GM23338 (cell line): ENCODE data around the gene XDH. TPM values are rescaled to one million over a fixed set of nuclear protein-coding genes. Genes with fewer than 3 reads are reported as not detected.

Experiments used
- ATAC-seq: fragments of 200-7000 bp; cut with Tn5 transposase; 3 replicates; pipeline ENCODE4 v1.9.1; 2020
- DNase-seq: peaks from one replicate; pipeline ENCODE4 v3.0.0-alpha.2; 2015; ENCODE audit warnings: low spot score
- H2AFZ ChIP-seq: fragments of 200-600 bp; sonication (generic); 2 replicates; pipeline ENCODE4 v1.8.0; 2016; ENCODE audit warnings: antibody characterized with exemption, mild to moderate bottlenecking, moderate library complexity
- H3F3A ChIP-seq: fragments of 200-600 bp; sonication (generic); replicated peaks from 2 replicates; pipeline ENCODE4 v1.8.0; 2017; ENCODE audit warnings: antibody characterized with exemption, mixed run types, low read depth
- H3K27ac ChIP-seq: fragments of 200-600 bp; sonication (generic); 2 replicates; pipeline ENCODE4 v1.6.1; 2016; ENCODE audit warnings: low read depth
- H3K27me3 ChIP-seq: fragments of 200-600 bp; sonication (generic); 2 replicates; pipeline ENCODE4 v1.8.0; 2016; ENCODE audit warnings: mild to moderate bottlenecking, mixed run types, moderate library complexity; ENCODE audit not compliant: insufficient read depth
- H3K36me3 ChIP-seq: fragments of 200-600 bp; sonication (generic); 2 replicates; pipeline ENCODE4 v1.8.0; 2016; ENCODE audit warnings: mild to moderate bottlenecking; ENCODE audit not compliant: insufficient read depth
- H3K4me1 ChIP-seq: fragments of 200-600 bp; sonication (generic); 2 replicates; pipeline ENCODE4 v1.8.0; 2016; ENCODE audit warnings: mild to moderate bottlenecking, moderate library complexity; ENCODE audit not compliant: insufficient read depth
- H3K4me2 ChIP-seq: fragments of 200-600 bp; sonication (generic); 2 replicates; pipeline ENCODE4 v1.7.1; 2017; ENCODE audit warnings: mixed run types
- H3K4me3 ChIP-seq: fragments of 200-600 bp; sonication (generic); 2 replicates; pipeline ENCODE4 v1.6.1; 2016; ENCODE audit warnings: mixed run types
- H3K79me2 ChIP-seq: fragments of 200-600 bp; sonication (generic); replicated peaks from 2 replicates; pipeline ENCODE4 v1.8.0; 2017; ENCODE audit warnings: mild to moderate bottlenecking; ENCODE audit not compliant: insufficient read depth
- H3K9me2 ChIP-seq: fragments of 200-600 bp; sonication (generic); 2 replicates; pipeline ENCODE4 v1.8.0; 2017; ENCODE audit not compliant: insufficient read depth
- H4K20me1 ChIP-seq: fragments of 200-600 bp; sonication (generic); replicated peaks from 2 replicates; pipeline ENCODE4 v1.8.0; 2017; ENCODE audit warnings: mild to moderate bottlenecking; ENCODE audit not compliant: insufficient read depth
- H3K27ac Mint-ChIP-seq: 2 replicates; pipeline ENCODE4 v1.8.0; 2020; ENCODE audit warnings: inconsistent platforms, mild to moderate bottlenecking, moderate library complexity, mixed read lengths
- H3K27me3 Mint-ChIP-seq: 3 replicates; pipeline ENCODE4 v1.8.0; 2022; ENCODE audit warnings: low read depth, mild to moderate bottlenecking, moderate library complexity, mixed read lengths, inconsistent platforms; ENCODE audit not compliant: insufficient read depth, poor library complexity
- H3K36me3 Mint-ChIP-seq: 3 replicates; pipeline ENCODE4 v1.8.0; 2021; ENCODE audit warnings: low read depth, mild to moderate bottlenecking, inconsistent platforms, moderate library complexity, mixed read lengths
- H3K4me1 Mint-ChIP-seq: 3 replicates; pipeline ENCODE4 v1.8.0; 2020; ENCODE audit warnings: mild to moderate bottlenecking, inconsistent platforms, mixed read lengths
- H3K4me3 Mint-ChIP-seq: 3 replicates; pipeline ENCODE4 v1.8.0; 2021; ENCODE audit warnings: moderate library complexity, mild to moderate bottlenecking, inconsistent platforms, mixed read lengths
- H3K9me3 Mint-ChIP-seq: 3 replicates; pipeline ENCODE4 v1.8.0; 2020; ENCODE audit warnings: moderate library complexity, mild to moderate bottlenecking, inconsistent platforms, mixed read lengths
- CTCF ChIP-seq, 2 experiments: fragments of 200-600 bp in 1 of 2; sonication (generic) in 1 of 2; conservative IDR thresholded peaks; 2 replicates each; pipeline versions ENCODE4 v1.5.1 to v1.6.1; 2016 to 2017; ENCODE audit warnings: antibody characterized with exemption in 2 of 2, low read depth in 2 of 2, mild to moderate bottlenecking in 2 of 2, moderate library complexity in 1 of 2
- NANOG ChIP-seq: IDR thresholded peaks from 2 replicates; pipeline ENCODE4 v1.6.1; 2016; ENCODE audit warnings: antibody characterized with exemption, borderline replicate concordance
- POLR2AphosphoS5 ChIP-seq: IDR thresholded peaks from 2 replicates; pipeline ENCODE4 v1.6.1; 2016; ENCODE audit warnings: antibody characterized with exemption, low read depth
- STAT1 ChIP-seq: IDR thresholded peaks from one replicate; pipeline ENCODE4 v1.6.1; 2016; ENCODE audit warnings: antibody characterized with exemption; ENCODE audit not compliant: unreplicated experiment
- ZNF114 ChIP-seq: fragments of 250-450 bp; sonication (Bioruptor Pico); IDR thresholded peaks from 2 replicates; pipeline ENCODE4 v1.5.0; 2020; ENCODE audit warnings: mild to moderate bottlenecking, moderate library complexity
- ZNF462 ChIP-seq: fragments of 250-450 bp; sonication (Bioruptor Pico); IDR thresholded peaks from 2 replicates; pipeline ENCODE4 v1.5.0; 2020; ENCODE audit warnings: mild to moderate bottlenecking, moderate library complexity
- polyA plus RNA-seq: library from polyadenylated mRNA; unstranded; fragments of >200 nt; fragmentation: Nextera tagmentation; extraction: Ambion mirVana; gene quantifications from 2 replicates; pipeline ENCODE4 v1.2.1, GENCODE V29; 2016
- total RNA-seq: library from RNA; depleted of rRNA; stranded (reverse); fragments of >200 nt; shearing (Covaris generic); gene quantifications from 2 replicates; pipeline ENCODE4 v1.2.3, GENCODE V29; 2014

The XDH gene
- total and polyA plus RNA-seq, 2 experiments from 2014 or later, result 0.55 to 0.87 TPM

GRCh38 chr2:31372097-31372496, 42.4 kb downstream of the XDH start (continued):
- TF ChIP-seq ZNF462 (CRISPR knock-in tag) (no peak), ZNF114 (CRISPR knock-in tag) (no peak), POLR2AphosphoS5 (no peak)

- no peaks in the 10 kb centered on the region for H3K9me2 ChIP-seq
- no peaks in the 10 kb centered on the region for H4K20me1 ChIP-seq
- H3K79me2 ChIP-seq, result no peaks in the 10 kb centered on the region
- ATAC-seq (no peak), DNase-seq (no peak)
- H3K36me3 ChIP-seq, result no peaks in the 10 kb centered on the region
- Mint-ChIP-seq H3K27ac (no peak overlapping the region), H3K27me3 (peaks cover 4% of the 10 kb centered on the region), H3K36me3 (no peaks in the 10 kb centered on the region), H3K4me3 (no peak overlapping the region), H3K9me3 (no peaks in the 10 kb centered on the region), H3K4me1 (no peaks in the 10 kb centered on the region)
- no peaks in the 10 kb centered on the region for H3K4me1 ChIP-seq
- H3K27me3 ChIP-seq, result no peaks in the 10 kb centered on the region
- no peak overlapping the region for H3K27ac ChIP-seq
- H3K4me2 ChIP-seq, result no peak overlapping the region
- no peaks in the 10 kb centered on the region for H3F3A ChIP-seq
- no peak for TF ChIP-seq STAT1
- no peak for TF ChIP-seq NANOG
- no peak for TF ChIP-seq CTCF (conservative IDR thresholded peaks at IDR 0.05; ENCODE audit: low read depth in 2 of 2)
- no peak overlapping the region for H3K4me3 ChIP-seq
- H2AFZ ChIP-seq, result no peak overlapping the region
Measured at GRCh38 chr2:31371691-31372090, 42.9 kb downstream of the XDH start.
